Vagina (tissue), 2 donors: ENCODE results near the gene SIVA1. TPM values are rescaled to one million over a fixed set of nuclear protein-coding genes. Genes with fewer than 3 reads are reported as not detected.

Source experiments
- DNase-seq, 2 donors: peaks; one replicate each; pipeline ENCODE4 v3.0.0-alpha.2; 2017; ENCODE audit errors: extremely low spot score in 2 of 2
- H3K27ac ChIP-seq: fragments of 200-600 bp; sonication (generic); one replicate; pipeline ENCODE4 v1.5.1; 2019
- H3K27me3 ChIP-seq: fragments of 200-600 bp; sonication (generic); one replicate; pipeline ENCODE4 v1.5.1; 2019
- H3K36me3 ChIP-seq, 2 donors: fragments of 200-600 bp; sonication (generic); one replicate each; pipeline ENCODE4 v1.5.1; 2017 to 2019
- H3K4me1 ChIP-seq: fragments of 200-600 bp; sonication (generic); one replicate; pipeline ENCODE4 v1.5.1; 2019
- H3K4me3 ChIP-seq, 2 donors: fragments of 200-600 bp; sonication (generic); 1 replicate in 1 of 2; 2 replicates in 1 of 2; pipeline ENCODE4 v1.5.1; 2016 to 2019
- H3K9me3 ChIP-seq: fragments of 200-600 bp; sonication (generic); one replicate; pipeline ENCODE4 v1.5.1; 2019
- CTCF ChIP-seq, 3 experiments: fragments of 450-650 bp in 2 of 3; fragments of 200-600 bp in 1 of 3; sonication (generic) in 1 of 3; IDR thresholded peaks; one replicate each; pipeline ENCODE4 v1.5.1; 2017 to 2019; ENCODE audit warnings: antibody characterized with exemption in 3 of 3, mild to moderate bottlenecking in 2 of 3, moderate library complexity in 2 of 3
- POLR2A ChIP-seq, 2 donors: fragments of 450-650 bp; IDR thresholded peaks; one replicate each; pipeline ENCODE4 v1.6.1; 2017; ENCODE audit warnings: antibody characterized with exemption in 2 of 2, mild to moderate bottlenecking in 2 of 2, moderate library complexity in 2 of 2
- POLR2AphosphoS5 ChIP-seq, 2 donors: sonication (generic); formaldehyde crosslinking; IDR thresholded peaks; one replicate each; pipeline ENCODE4 v1.9.0; 2017; ENCODE audit warnings: antibody characterized with exemption in 2 of 2, mild to moderate bottlenecking in 2 of 2, low read depth in 1 of 2; ENCODE audit not compliant: insufficient read depth in 1 of 2
- intact Hi-C: fragments of 100-400 bp; cut with DNase I; formaldehyde crosslinking; loops from one replicate; pipeline ENCODE4 v1.15.1; 2023
- total RNA-seq: library from RNA; depleted of rRNA; stranded (reverse); fragments of >200 nt; gene quantifications from one replicate; pipeline ENCODE4 v1.2.3, GENCODE V29; 2016

The SIVA1 gene
- total RNA-seq, 1 donor from 2014 or later = 284 TPM

- Histone ChIP-seq H3K4me3 (no peak overlapping the region), H3K9me3 (no peaks in the 10 kb centered on the region), H3K4me1 (peaks cover 45% of the 10 kb centered on the region), H3K27ac (no peak overlapping the region), H3K36me3 (no peaks in the 10 kb centered on the region), H3K27me3 (no peaks in the 10 kb centered on the region)
- intact Hi-C loops = no loop called here
- no peak for DNase-seq
- no peak for TF ChIP-seq POLR2AphosphoS5 (IDR thresholded peaks at IDR 0.05; ENCODE audit: insufficient read depth in 1 of 2, low read depth in 1 of 2)
- no peak for TF ChIP-seq POLR2A (IDR thresholded peaks at IDR 0.05)
- TF ChIP-seq CTCF (IDR thresholded peaks at IDR 0.05) = no peak
Observed at GRCh38 chr14:104783484-104784217, 30.7 kb downstream of the SIVA1 start.

DNA sequence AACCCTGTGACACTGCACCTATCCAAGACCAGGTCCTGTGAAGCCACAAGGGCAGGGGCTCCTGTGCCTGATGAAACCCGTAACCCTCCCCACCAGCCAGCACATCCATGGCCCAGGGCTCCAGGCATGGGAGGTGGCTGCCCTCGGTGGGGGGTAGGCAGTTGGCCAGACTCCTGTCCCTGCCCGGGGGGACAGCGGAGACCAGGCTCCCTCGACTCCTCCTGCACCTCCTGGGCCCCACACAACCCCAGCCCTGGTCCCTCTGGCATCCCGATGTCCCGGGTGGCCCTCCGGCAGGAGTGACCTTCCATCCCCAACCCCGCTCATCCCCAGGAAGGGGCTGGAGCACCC lies 31.2 kb downstream of the SIVA1 start:
- no peak for DNase-seq
- Histone ChIP-seq H3K9me3 (no peaks in the 10 kb centered on the region), H3K4me1 (peaks cover 45% of the 10 kb centered on the region), H3K27me3 (no peaks in the 10 kb centered on the region), H3K27ac (no peak overlapping the region), H3K4me3 (no peak overlapping the region), H3K36me3 (no peaks in the 10 kb centered on the region)
- intact Hi-C loops = no loop called here
- TF ChIP-seq CTCF (IDR thresholded peaks at IDR 0.05) (no peak), POLR2AphosphoS5 (IDR thresholded peaks at IDR 0.05; ENCODE audit: insufficient read depth in 1 of 2, low read depth in 1 of 2) (no peak), POLR2A (IDR thresholded peaks at IDR 0.05) (no peak)

- Histone ChIP-seq H3K9me3 (no peaks in the 10 kb centered on the region), H3K27ac (no peak overlapping the region), H3K36me3 (peaks cover 0 to 5% of the 10 kb centered on the region in 2 donors), H3K27me3 (no peaks in the 10 kb centered on the region), H3K4me3 (no peak overlapping the region), H3K4me1 (peaks cover 46% of the 10 kb centered on the region)
- TF ChIP-seq POLR2A (IDR thresholded peaks at IDR 0.05) (no peak), POLR2AphosphoS5 (IDR thresholded peaks at IDR 0.05; ENCODE audit: insufficient read depth in 1 of 2, low read depth in 1 of 2) (no peak), CTCF (IDR thresholded peaks at IDR 0.05) (no peak)
- intact Hi-C loops = no loop called here
- DNase-seq = no peak
Observed at GRCh38 chr14:104784846-104785707, 32.1 kb downstream of the SIVA1 start.

- Histone ChIP-seq H3K4me3 (no peak overlapping the region), H3K36me3 (peaks cover 0 to 9% of the 10 kb centered on the region in 2 donors), H3K27ac (no peak overlapping the region), H3K27me3 (no peaks in the 10 kb centered on the region), H3K4me1 (peaks cover 50% of the 10 kb centered on the region), H3K9me3 (no peaks in the 10 kb centered on the region)
- intact Hi-C loops = no loop called here
- DNase-seq = no peak
- TF ChIP-seq CTCF (IDR thresholded peaks at IDR 0.05) (no peak), POLR2A (IDR thresholded peaks at IDR 0.05) (no peak), POLR2AphosphoS5 (IDR thresholded peaks at IDR 0.05; ENCODE audit: insufficient read depth in 1 of 2, low read depth in 1 of 2) (no peak)
Observed at GRCh38 chr14:104785708-104786080, 32.7 kb downstream of the SIVA1 start.
